OCI-LY7 (cell line): ENCODE measurements around the gene TRIM14. TPM values are rescaled to one million over a fixed set of nuclear protein-coding genes. Genes with fewer than 3 reads are reported as not detected.

Experiments used
- BruUV-seq: library from RNA; stranded (reverse); fragments of 400-500 nt; replicated peaks from 2 replicates; lab custom pipeline; 2021; lab: Mats Ljungman, UMichigan
- CTCF ChIA-PET: fragments of 300-600 bp; sonication (Branson Sonifier 250); formaldehyde crosslinking; loops from one replicate; lab custom pipeline; 2022; ENCODE audit warnings: antibody characterized with exemption; ENCODE audit not compliant: unreplicated experiment; lab: Charles Lee
- POLR2A ChIA-PET: fragments of 300-600 bp; sonication (Branson Sonifier 250); formaldehyde crosslinking; loops from one replicate; lab custom pipeline; 2022; ENCODE audit warnings: antibody characterized with exemption; lab: Charles Lee
- DNase-seq: peaks from one replicate; pipeline ENCODE4 v3.0.0-alpha.2; 2015; ENCODE audit warnings: low spot score
- H2AFZ ChIP-seq: fragments of 200-600 bp; sonication (generic), shearing (Covaris generic); 2 replicates; pipeline ENCODE4 v1.6.1; 2014; ENCODE audit warnings: mild to moderate bottlenecking, antibody characterized with exemption, low read length, moderate library complexity
- H3K27ac ChIP-seq: fragments of 200-600 bp; sonication (generic); 2 replicates; pipeline ENCODE4 v1.5.1; 2014; ENCODE audit warnings: mixed run types, low read depth, mild to moderate bottlenecking, moderate library complexity, low read length, inconsistent platforms; ENCODE audit not compliant: poor library complexity, severe bottlenecking
- H3K36me3 ChIP-seq: fragments of 200-600 bp; sonication (generic); 2 replicates; pipeline ENCODE4 v1.6.1; 2014; ENCODE audit warnings: mild to moderate bottlenecking, antibody characterized with exemption, low read length, moderate library complexity, mixed read lengths; ENCODE audit not compliant: insufficient read depth
- H3K4me1 ChIP-seq: fragments of 200-600 bp; sonication (generic); 2 replicates; pipeline ENCODE4 v1.5.1; 2014; ENCODE audit warnings: mild to moderate bottlenecking, low read length; ENCODE audit not compliant: insufficient read depth, poor library complexity, severe bottlenecking
- H3K4me2 ChIP-seq: fragments of 200-600 bp; sonication (generic); 2 replicates; pipeline ENCODE4 v1.6.1; 2014; ENCODE audit warnings: mild to moderate bottlenecking, low read length
- H3K4me3 ChIP-seq: fragments of 200-600 bp; sonication (generic); 2 replicates; pipeline ENCODE4 v1.5.1; 2014; ENCODE audit warnings: mild to moderate bottlenecking, low read depth, low read length; ENCODE audit not compliant: poor library complexity, severe bottlenecking
- H3K79me2 ChIP-seq: fragments of 200-600 bp; sonication (generic); 2 replicates; pipeline ENCODE4 v1.6.1; 2016; ENCODE audit warnings: low read depth, mild to moderate bottlenecking, low read length, moderate library complexity, mixed read lengths; ENCODE audit not compliant: insufficient read depth
- H3K9me2 ChIP-seq: fragments of 200-600 bp; sonication (generic); 2 replicates; pipeline ENCODE4 v1.6.1; 2016; ENCODE audit warnings: mild to moderate bottlenecking, low read length, mixed read lengths; ENCODE audit not compliant: insufficient read depth
- H3K9me3 ChIP-seq: fragments of 200-600 bp; sonication (generic); 2 replicates; pipeline ENCODE4 v1.6.1; 2014; ENCODE audit warnings: mild to moderate bottlenecking, mixed run types, low read length, mixed read lengths
- H4K20me1 ChIP-seq: fragments of 200-600 bp; sonication (generic); 2 replicates; pipeline ENCODE4 v1.6.1; 2014; ENCODE audit warnings: mild to moderate bottlenecking, antibody characterized with exemption, low read length, moderate library complexity, mixed read lengths; ENCODE audit not compliant: insufficient read depth
- CTCF ChIP-seq: fragments of 200-600 bp; sonication (generic); conservative IDR thresholded peaks from 2 replicates; pipeline ENCODE4 v1.5.1; 2014; ENCODE audit warnings: mild to moderate bottlenecking, antibody characterized with exemption, low read length, moderate library complexity, mixed read lengths
- EZH2phosphoT487 ChIP-seq: fragments of 200-600 bp; sonication (generic); IDR thresholded peaks from 2 replicates; pipeline ENCODE4 v1.6.1; 2018; ENCODE audit warnings: low read depth, borderline replicate concordance, mild to moderate bottlenecking, mixed run types, antibody characterized with exemption, low read length, moderate library complexity, mixed read lengths
- intact Hi-C: fragments of 100-400 bp; cut with micrococcal nuclease; formaldehyde crosslinking; loops from one replicate; pipeline ENCODE4 v1.10.0; 2022; ENCODE audit not compliant: unreplicated experiment
- total RNA-seq, 2 experiments: library from RNA; depleted of rRNA in 1 of 2; stranded (reverse); fragments of >200 nt in 1 of 2; shearing (Covaris generic) in 1 of 2; gene quantifications; 2 replicates each; pipeline ENCODE4 v1.2.3, GENCODE V29; 2014 to 2022

Gene TRIM14
- total RNA-seq, 2 experiments from 2014 or later, result 21.4 to 26.0 TPM

GRCh38 chr9:98047002-98047401, 72.0 kb downstream of the TRIM14 start:
- ChIA-PET POLR2A (interaction anchor here (0.7 to 4.3 kb wide), 4 partner anchors 9 to 26 kb away, joined by 3 to 41 read pairs (median 6); partner anchors contain the start of gene NANS), CTCF (interaction anchor here (0.6 kb wide), 1 partner anchor 86 kb away, joined by 3 read pairs; no protein-coding TSS in a partner anchor)
- Histone ChIP-seq H3K9me2 (no peaks in the 10 kb centered on the region), H3K27ac (no peak overlapping the region), H3K9me3 (0 out of 2 replicates have a peak, but pooled peaks cover 4% of the 10 kb centered on the region), H3K36me3 (peaks cover 35% of the 10 kb centered on the region), H3K4me3 (peak overlapping the region; percentile 72), H3K4me2 (peak overlapping the region; percentile 68), H4K20me1 (no peaks in the 10 kb centered on the region; the same call in 1 of the 2 replicates), H3K4me1 (peaks cover 49% of the 10 kb centered on the region), H3K79me2 (peaks cover 44% of the 10 kb centered on the region), H2AFZ (no peak overlapping the region)
- no TSS peak for BruUV-seq
- DNase-seq, result peak; percentile 31
- intact Hi-C loops, result no loop called here
- no peak for TF ChIP-seq CTCF
- no peak for TF ChIP-seq EZH2phosphoT487

- no peaks in the 10 kb centered on the region; the same call in 1 of the 2 replicates for H4K20me1 ChIP-seq
- BruUV-seq, result no TSS peak
- H3K27ac ChIP-seq, result peak overlapping the region; percentile 75
- H3K4me1 ChIP-seq, result peaks cover 49% of the 10 kb centered on the region
- 0 out of 2 replicates have a peak, but pooled peaks cover 4% of the 10 kb centered on the region for H3K9me3 ChIP-seq
- TF ChIP-seq EZH2phosphoT487 (no peak), CTCF (no peak)
- peaks cover 44% of the 10 kb centered on the region for H3K79me2 ChIP-seq
- H3K4me2 ChIP-seq, result peak overlapping the region; percentile 68
- ChIA-PET CTCF (interaction anchor here (1.6 kb wide), 1 partner anchor 10 kb away, joined by 5 read pairs; the partner anchor contains the start of gene NANS), POLR2A (interaction anchor here (0.8 to 4.3 kb wide), 9 partner anchors 8 to 349 kb away, joined by 3 to 41 read pairs (median 3); partner anchors contain the start of genes NANS and XPA)
- DNase-seq, result no peak
- peaks cover 27% of the 10 kb centered on the region for H3K36me3 ChIP-seq
- no peaks in the 10 kb centered on the region for H3K9me2 ChIP-seq
- peak overlapping the region; percentile 92; the same call in 1 of the 2 replicates for H2AFZ ChIP-seq
- intact Hi-C loops, result no loop called here
- H3K4me3 ChIP-seq, result peak overlapping the region; percentile 72
These were observed 72.9 kb downstream of the TRIM14 start for GRCh38 chr9:98046180-98046543.
